ENCODE measurements around the gene ALAS1. TPM values are rescaled to one million over a fixed set of nuclear protein-coding genes. Genes with fewer than 3 reads are reported as not detected.

The ALAS1 gene
- polyA plus RNA-seq, 3 donors from 2014 or later: 18.0 to 37.0 (median 27.4) TPM

GRCh38 chr3:52240886-52241370 is 43.0 kb downstream of the ALAS1 start:
- Mint-ChIP-seq H3K9me3 (no peaks in the 10 kb centered on the region), H3K27me3 (ENCODE audit: low read depth in 3 of 3) (peaks cover 4 to 12% (median 8%) of the 10 kb centered on the region in 3 donors), H3K4me1 (peaks cover 66 to 79% of the 10 kb centered on the region in 2 donors), H3K4me3 (peak overlapping the region in 4 of 5 donors; percentile 94 to 100 (median 98)), H3K36me3 (peaks cover 0 to 3% (median 0%) of the 10 kb centered on the region in 3 donors), H3K27ac (peak overlapping the region; percentile 84 to 95 (median 93))
- no peak for DNase-seq

- peaks cover 68 to 79% of the 10 kb centered on the region in 2 donors for H3K4me1 Mint-ChIP-seq
- H3K27ac Mint-ChIP-seq: peak overlapping the region in 3 of 6 donors; percentile 19 to 84 (median 83)
- no peak for DNase-seq
- H3K36me3 Mint-ChIP-seq: peaks cover 0 to 3% (median 0%) of the 10 kb centered on the region in 3 donors
- H3K27me3 Mint-ChIP-seq (ENCODE audit: low read depth in 3 of 3): peaks cover 4 to 12% (median 10%) of the 10 kb centered on the region in 3 donors
- peak overlapping the region in 1 of 5 donors; percentile 20 for H3K4me3 Mint-ChIP-seq
- no peaks in the 10 kb centered on the region for H3K9me3 Mint-ChIP-seq
These were observed 44.1 kb downstream of the ALAS1 start for GRCh38 chr3:52242039-52242438.

- Mint-ChIP-seq H3K36me3 (peaks cover 0 to 10% (median 4%) of the 10 kb centered on the region in 3 donors), H3K27ac (peak overlapping the region; percentile 89 to 97 (median 94)), H3K4me1 (peaks cover 71 to 82% of the 10 kb centered on the region in 2 donors), H3K9me3 (no peaks in the 10 kb centered on the region), H3K27me3 (ENCODE audit: low read depth in 3 of 3) (peaks cover 4 to 12% (median 7%) of the 10 kb centered on the region in 3 donors), H3K4me3 (peak overlapping the region; percentile 80 to 87 (median 84))
- DNase-seq: no peak
These were observed 46.0 kb downstream of the ALAS1 start for GRCh38 chr3:52243791-52244628.

GRCh38 chr3:52245322-52246263 is 47.6 kb downstream of the ALAS1 start, which contains the start of gene PPM1M:
PPM1M (plus strand) TSS chr3:52245759; CDS start chr3:52245825, 66 bp downstream.
- H3K36me3 Mint-ChIP-seq: peaks cover 4 to 21% (median 5%) of the 10 kb centered on the region in 3 donors

GRCh38 chr3:52246264-52246620 is 48.3 kb downstream of the ALAS1 start:
- H3K36me3 Mint-ChIP-seq: peaks cover 4 to 21% (median 5%) of the 10 kb centered on the region in 3 donors
- peaks cover 2 to 8% (median 6%) of the 10 kb centered on the region in 3 donors for H3K27me3 Mint-ChIP-seq (ENCODE audit: low read depth in 3 of 3)
- H3K9me3 Mint-ChIP-seq: no peaks in the 10 kb centered on the region
- H3K4me1 Mint-ChIP-seq: peaks cover 60 to 75% of the 10 kb centered on the region in 2 donors
- peak overlapping the region; percentile 76 to 86 (median 84) for H3K4me3 Mint-ChIP-seq
- DNase-seq: no peak
- peak overlapping the region; percentile 92 to 97 (median 94) for H3K27ac Mint-ChIP-seq

More at GRCh38 chr3:52245322-52246263, 47.6 kb downstream of the ALAS1 start, which contains the start of gene PPM1M:
- peak; percentile 84 to 85 (median 85) for DNase-seq
- Mint-ChIP-seq H3K27ac (peak within 1 kb of the TSS; percentile 92 to 97 (median 96)), H3K4me3 (peak within 1 kb of the TSS; percentile 84 to 87 (median 86)), H3K4me1 (peaks cover 65 to 79% of the 10 kb centered on the region in 2 donors), H3K27me3 (ENCODE audit: low read depth in 3 of 3) (peaks cover 2 to 8% (median 6%) of the 10 kb centered on the region in 3 donors), H3K9me3 (no peaks in the 10 kb centered on the region)

- Mint-ChIP-seq H3K27me3 (ENCODE audit: low read depth in 3 of 3) (peaks cover 2 to 8% (median 6%) of the 10 kb centered on the region in 3 donors), H3K36me3 (peaks cover 4 to 21% (median 5%) of the 10 kb centered on the region in 3 donors), H3K4me1 (peaks cover 62 to 75% of the 10 kb centered on the region in 2 donors), H3K4me3 (peak overlapping the region; percentile 76 to 86 (median 84)), H3K9me3 (no peaks in the 10 kb centered on the region), H3K27ac (peak overlapping the region; percentile 92 to 97 (median 94))
- DNase-seq: no peak
These were observed 48.9 kb downstream of the ALAS1 start for GRCh38 chr3:52246728-52247408.

GRCh38 chr3:52247409-52248164 is 49.6 kb downstream of the ALAS1 start:
- no peak for DNase-seq
- Mint-ChIP-seq H3K9me3 (no peaks in the 10 kb centered on the region), H3K36me3 (peaks cover 4 to 21% (median 5%) of the 10 kb centered on the region in 3 donors), H3K27ac (peak overlapping the region; percentile 92 to 97 (median 94)), H3K4me1 (peaks cover 69 to 78% of the 10 kb centered on the region in 2 donors), H3K4me3 (peak overlapping the region; percentile 76 to 86 (median 84)), H3K27me3 (ENCODE audit: low read depth in 3 of 3) (peaks cover 2 to 8% (median 6%) of the 10 kb centered on the region in 3 donors)

GRCh38 chr3:52248165-52248541 is 50.2 kb downstream of the ALAS1 start:
- peaks cover 7 to 24% (median 8%) of the 10 kb centered on the region in 3 donors for H3K36me3 Mint-ChIP-seq
- no peak for DNase-seq

GRCh38 chr3:52248816-52249547 is 51.0 kb downstream of the ALAS1 start:
- H3K9me3 Mint-ChIP-seq: no peaks in the 10 kb centered on the region
- peak overlapping the region in 1 of 5 donors; percentile 29 for H3K4me3 Mint-ChIP-seq
- DNase-seq: no peak
- peaks cover 8 to 27% (median 9%) of the 10 kb centered on the region in 3 donors for H3K36me3 Mint-ChIP-seq
- peaks cover 13 to 16% (median 13%) of the 10 kb centered on the region in 3 donors for H3K27me3 Mint-ChIP-seq (ENCODE audit: low read depth in 3 of 3)
- peaks cover 74 to 81% of the 10 kb centered on the region in 2 donors for H3K4me1 Mint-ChIP-seq
- H3K27ac Mint-ChIP-seq: peak overlapping the region in 5 of 6 donors; percentile 88 to 100 (median 96)

More at GRCh38 chr3:52248165-52248541, 50.2 kb downstream of the ALAS1 start:
- peaks cover 4 to 11% (median 7%) of the 10 kb centered on the region in 3 donors for H3K27me3 Mint-ChIP-seq (ENCODE audit: low read depth in 3 of 3)
- peaks cover 73 to 81% of the 10 kb centered on the region in 2 donors for H3K4me1 Mint-ChIP-seq
- H3K27ac Mint-ChIP-seq: peak overlapping the region; percentile 88 to 97 (median 92)
- H3K9me3 Mint-ChIP-seq: no peaks in the 10 kb centered on the region
- peak overlapping the region in 1 of 5 donors; percentile 84 for H3K4me3 Mint-ChIP-seq

- DNase-seq: no peak
- peaks cover 13 to 19% (median 14%) of the 10 kb centered on the region in 3 donors for H3K27me3 Mint-ChIP-seq (ENCODE audit: low read depth in 3 of 3)
These were observed 51.7 kb downstream of the ALAS1 start for GRCh38 chr3:52249683-52250082.

GRCh38 chr3:52250122-52250521 is 52.2 kb downstream of the ALAS1 start:
- Mint-ChIP-seq H3K27ac (peak overlapping the region; percentile 42 to 100 (median 92)), H3K9me3 (no peaks in the 10 kb centered on the region), H3K36me3 (peaks cover 8 to 28% (median 13%) of the 10 kb centered on the region in 3 donors), H3K4me1 (peaks cover 73 to 82% of the 10 kb centered on the region in 2 donors), H3K27me3 (ENCODE audit: low read depth in 3 of 3) (peaks cover 10 to 17% (median 14%) of the 10 kb centered on the region in 3 donors), H3K4me3 (no peak overlapping the region)
- no peak for DNase-seq

More at GRCh38 chr3:52249683-52250082, 51.7 kb downstream of the ALAS1 start:
- peak overlapping the region; percentile 42 to 100 (median 92) for H3K27ac Mint-ChIP-seq
- H3K9me3 Mint-ChIP-seq: no peaks in the 10 kb centered on the region
- H3K36me3 Mint-ChIP-seq: peaks cover 8 to 27% (median 13%) of the 10 kb centered on the region in 3 donors
- peaks cover 74 to 82% of the 10 kb centered on the region in 2 donors for H3K4me1 Mint-ChIP-seq
- no peak overlapping the region for H3K4me3 Mint-ChIP-seq
